K562 (cell line): ENCODE data around the gene TRDMT1. TPM values are rescaled to one million over a fixed set of nuclear protein-coding genes. Genes with fewer than 3 reads are reported as not detected.

Experiments used
- ARID3B ChIP-seq: fragments of 250-450 bp; sonication (Bioruptor Pico); IDR thresholded peaks from 2 replicates; pipeline ENCODE4 v1.4.0; 2020; ENCODE audit warnings: borderline replicate concordance
- CC2D1A ChIP-seq: fragments of 450-650 bp; IDR thresholded peaks from 2 replicates; pipeline ENCODE4 v1.6.1; 2017; ENCODE audit warnings: mild to moderate bottlenecking
- HSF4 ChIP-seq: fragments of 250-450 bp; sonication (Bioruptor Pico); IDR thresholded peaks from 2 replicates; pipeline ENCODE4 v2.1.2; 2022; ENCODE audit warnings: mild to moderate bottlenecking, moderate library complexity, borderline replicate concordance
- KDM4B ChIP-seq, 2 experiments: fragments of 450-650 bp in 1 of 2; sonication (generic) in 1 of 2; IDR thresholded peaks; 2 replicates each; pipeline ENCODE4 v1.6.1; 2016 to 2017; ENCODE audit warnings: borderline replicate concordance in 2 of 2, antibody characterized with exemption in 1 of 2, low read depth in 1 of 2, mild to moderate bottlenecking in 1 of 2
- KLF13 ChIP-seq: fragments of 450-650 bp; IDR thresholded peaks from 2 replicates; pipeline ENCODE4 v1.6.1; 2016; ENCODE audit warnings: missing genetic modification characterization, low read depth, mild to moderate bottlenecking, missing compliant biosample characterization, moderate library complexity, borderline replicate concordance
- MNT ChIP-seq, 2 experiments: fragments of 450-650 bp; conservative IDR thresholded peaks; 2 replicates each; pipeline ENCODE4 v1.6.1; 2017; ENCODE audit warnings: mild to moderate bottlenecking in 2 of 2, moderate library complexity in 2 of 2
- PHB ChIP-seq: fragments of 250-450 bp; sonication (Bioruptor Pico); IDR thresholded peaks from 2 replicates; pipeline ENCODE4 v1.5.0; 2021
- RAD51 ChIP-seq: fragments of 450-650 bp; IDR thresholded peaks from 2 replicates; pipeline ENCODE4 v1.7.1; 2016; ENCODE audit warnings: low read depth, mild to moderate bottlenecking, borderline replicate concordance
- SIX5 ChIP-seq, 2 experiments: IDR thresholded peaks; 2 replicates each; pipeline ENCODE4 v1.6.1; 2011; ENCODE audit warnings: low read length in 2 of 2, borderline replicate concordance in 1 of 2, low read depth in 1 of 2, mild to moderate bottlenecking in 1 of 2, moderate library complexity in 1 of 2; ENCODE audit not compliant: insufficient read depth in 1 of 2
- SP1 ChIP-seq: sonication (generic); formaldehyde crosslinking; IDR thresholded peaks from 2 replicates; pipeline ENCODE4 v1.8.1; 2022; ENCODE audit warnings: mild to moderate bottlenecking, missing genetic modification reagents
- ZKSCAN8 ChIP-seq: fragments of 200-800 bp; sonication (Bioruptor generic); IDR thresholded peaks from 2 replicates; pipeline ENCODE4 v1.6.1; 2016; ENCODE audit warnings: missing genetic modification characterization, missing compliant biosample characterization
- ZNF280B ChIP-seq: fragments of 250-450 bp; sonication (Bioruptor Pico); IDR thresholded peaks from 2 replicates; pipeline ENCODE4 v1.5.1; 2021; ENCODE audit warnings: mild to moderate bottlenecking
- ZNF695 ChIP-seq: fragments of 450-650 bp; formaldehyde crosslinking; IDR thresholded peaks from 2 replicates; pipeline ENCODE4 v1.4.0; 2020; ENCODE audit warnings: mild to moderate bottlenecking, moderate library complexity
- polyA plus RNA-seq, 8 experiments: library from polyadenylated mRNA; depleted of rRNA in 4 of 8; stranded (reverse) in 5 of 8; unstranded in 3 of 8; fragments of >200 nt; fragmentation: Nextera tagmentation in 2 of 8; fragmentation: Illumina TruSeq in 1 of 8; extraction: Ambion mirVana in 2 of 8; extraction: Trizol in 1 of 8; gene quantifications; 2 replicates each; pipeline versions ENCODE4 v1.2.1 to v1.2.3, GENCODE V29; 2011 to 2014; ENCODE audit warnings: inconsistent platforms in 1 of 8, missing spikeins in 1 of 8
- total RNA-seq, 7 experiments: library from RNA; depleted of rRNA in 6 of 7; stranded (reverse); fragments of >200 nt in 6 of 7; fragmentation: Illumina TruSeq in 2 of 7; extraction: Trizol in 2 of 7; gene quantifications; 2 replicates each; pipeline versions ENCODE4 v1.2.1 to v1.2.3, GENCODE V29; 2011 to 2021; ENCODE audit warnings: low replicate concordance in 1 of 7
- TF ChIP-seq, protein P1 (sequence below): IDR thresholded peaks from 2 replicates; pipeline ENCODE4 v1.6.1; 2012; ENCODE audit warnings: low read depth, low read length, improper control_type of control experiment, borderline replicate concordance

Gene TRDMT1
- total and polyA plus RNA-seq, 9 of the 15 experiments (the other 6 are each of a cell fraction or from before 2014, with no cell fraction given) = 5.4 to 12.6 (median 9.3) TPM

- TF ChIP-seq SIX5 (IDR thresholded peaks at IDR 0.05; ENCODE audit: borderline replicate concordance in 1 of 2, insufficient read depth in 1 of 2, low read depth in 1 of 2, low read length in 2 of 2) (no peak), RAD51 (no peak), KDM4B (IDR thresholded peaks at IDR 0.05; ENCODE audit: borderline replicate concordance in 2 of 2, low read depth in 1 of 2) (peak in 1 of 2 experiments; percentile 77; a peak in 1 of 4 replicates), HSF4 (no peak), ARID3B (CRISPR knock-in tag) (no peak), KLF13 (tag) (no peak), ZNF280B (no peak), SP1 (CRISPR knock-in tag) (peak; percentile 81), ZKSCAN8 (CRISPR knock-in tag) (no peak), ZNF695 (CRISPR knock-in tag) (no peak), PHB (CRISPR knock-in tag) (no peak), MNT (conservative IDR thresholded peaks at IDR 0.05) (peak; percentile 33 to 80; a peak in 3 of 4 replicates), CC2D1A (peak; percentile 75)
- TF ChIP-seq, protein P1, sequence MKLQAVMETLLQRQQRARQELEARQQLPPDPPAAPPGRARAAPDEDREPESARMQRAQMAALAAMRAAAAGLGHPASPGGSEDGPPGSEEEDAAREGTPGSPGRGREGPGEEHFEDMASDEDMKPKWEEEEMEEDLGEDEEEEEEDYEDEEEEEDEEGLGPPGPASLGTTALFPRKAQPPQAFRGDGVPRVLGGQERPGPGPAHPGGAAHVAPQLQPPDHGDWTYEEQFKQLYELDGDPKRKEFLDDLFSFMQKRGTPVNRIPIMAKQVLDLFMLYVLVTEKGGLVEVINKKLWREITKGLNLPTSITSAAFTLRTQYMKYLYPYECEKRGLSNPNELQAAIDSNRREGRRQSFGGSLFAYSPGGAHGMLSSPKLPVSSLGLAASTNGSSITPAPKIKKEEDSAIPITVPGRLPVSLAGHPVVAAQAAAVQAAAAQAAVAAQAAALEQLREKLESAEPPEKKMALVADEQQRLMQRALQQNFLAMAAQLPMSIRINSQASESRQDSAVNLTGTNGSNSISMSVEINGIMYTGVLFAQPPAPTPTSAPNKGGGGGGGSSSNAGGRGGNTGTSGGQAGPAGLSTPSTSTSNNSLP = no peak
These were observed 26.9 kb upstream of the TRDMT1 start, which contains the start of gene VIM (continued) for GRCh38 chr10:17228091-17229015.
